Upper lobe of left lung (tissue), 4 donors: Measurements from ENCODE around the gene WNT1.

ENCODE experiments used
- CTCF ChIP-seq, 6 experiments: fragments of 450-650 bp in 4 of 6; fragments of 200-600 bp in 2 of 6; sonication (generic) in 2 of 6; IDR thresholded peaks; one replicate each; pipeline ENCODE4 v1.5.1; 2016 to 2019; ENCODE audit warnings: antibody characterized with exemption in 6 of 6
- EP300 ChIP-seq, 4 donors: sonication (generic); formaldehyde crosslinking; IDR thresholded peaks; one replicate each; pipeline ENCODE4 v1.5.1; 2017; ENCODE audit warnings: antibody characterized with exemption in 4 of 4, control low read depth in 2 of 4
- POLR2A ChIP-seq, 4 donors: fragments of 450-650 bp; IDR thresholded peaks; one replicate each; pipeline ENCODE4 v1.5.1; 2016 to 2017; ENCODE audit warnings: antibody characterized with exemption in 4 of 4, mild to moderate bottlenecking in 2 of 4
- POLR2AphosphoS5 ChIP-seq, 2 donors: sonication (generic); formaldehyde crosslinking; IDR thresholded peaks; one replicate each; pipeline ENCODE4 v1.5.1; 2017; ENCODE audit warnings: antibody characterized with exemption in 2 of 2

DNA sequence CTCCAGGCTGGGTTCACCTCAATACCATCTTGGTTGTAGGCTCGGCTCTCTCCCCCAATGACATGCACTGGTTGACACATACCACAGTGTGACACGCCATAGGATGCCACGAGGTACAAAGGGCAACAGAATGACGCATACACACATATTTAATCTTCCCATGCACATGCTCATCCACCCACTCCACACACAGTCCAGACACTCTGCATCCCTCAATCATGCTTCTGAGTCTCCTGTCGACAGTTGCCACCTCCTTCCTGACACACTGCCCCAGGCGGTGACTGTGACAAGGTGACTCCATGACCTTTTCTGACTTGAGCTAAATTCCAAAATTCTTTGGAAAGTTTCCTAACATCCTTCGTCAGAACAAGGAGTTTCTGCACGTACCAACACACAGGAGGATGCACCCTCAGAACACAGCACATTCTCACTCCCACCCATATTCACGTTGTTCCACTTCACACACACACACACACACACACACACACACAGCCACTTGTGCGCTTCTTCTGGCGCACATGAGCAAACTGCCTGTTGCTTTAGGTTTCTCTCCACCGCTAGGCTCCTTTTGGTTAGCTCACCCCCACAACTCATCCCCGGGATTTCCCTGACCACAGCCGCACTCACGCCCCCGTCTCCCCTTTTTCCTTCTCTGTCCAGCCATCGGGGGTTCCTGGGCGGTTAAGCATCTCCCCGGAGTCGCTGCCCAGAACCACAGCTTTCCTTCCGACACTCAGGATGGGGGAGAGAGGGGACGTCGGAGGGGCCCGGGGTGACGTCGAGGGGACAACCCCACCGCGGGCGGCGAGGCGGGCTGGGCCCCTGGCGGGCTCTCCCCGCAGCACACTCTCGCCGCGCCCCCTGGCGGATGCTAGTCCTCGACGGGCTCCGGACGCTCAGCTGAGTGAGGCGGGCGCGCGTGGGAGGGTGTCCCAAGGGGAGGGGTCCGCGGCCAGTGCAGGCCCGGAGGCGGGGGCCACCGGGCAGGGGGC lies 536 bp upstream of the WNT1 start:
- TF ChIP-seq POLR2A (IDR thresholded peaks at IDR 0.05) (no peak), CTCF (IDR thresholded peaks at IDR 0.05) (peak; percentile 86 to 94 (median 91)), EP300 (IDR thresholded peaks at IDR 0.05) (no peak), POLR2AphosphoS5 (IDR thresholded peaks at IDR 0.05) (no peak)
